HepG2 (cell line): Measurements from ENCODE around the gene CHDH. TPM values are rescaled to one million over a fixed set of nuclear protein-coding genes. Genes with fewer than 3 reads are reported as not detected.

ENCODE experiments used
- ELF1 ChIP-seq: sonication (generic); formaldehyde crosslinking; IDR thresholded peaks from 2 replicates; pipeline ENCODE4 v1.4.0; 2020; ENCODE audit warnings: missing genetic modification reagents
- ESRRA ChIP-seq: sonication (generic); formaldehyde crosslinking; IDR thresholded peaks from 2 replicates; pipeline ENCODE4 v1.5.1; 2020; ENCODE audit warnings: mild to moderate bottlenecking, low read depth, missing genetic modification reagents
- FOXJ3 ChIP-seq: sonication (generic); formaldehyde crosslinking; IDR thresholded peaks from 2 replicates; pipeline ENCODE4 v1.4.0; 2020; ENCODE audit warnings: missing genetic modification reagents, mild to moderate bottlenecking, borderline replicate concordance
- GLI4 ChIP-seq: sonication (generic); formaldehyde crosslinking; IDR thresholded peaks from 2 replicates; pipeline ENCODE4 v1.5.1; 2020; ENCODE audit warnings: missing genetic modification reagents, mild to moderate bottlenecking, moderate library complexity, borderline replicate concordance
- IKZF1 ChIP-seq: fragments of 450-650 bp; IDR thresholded peaks from 2 replicates; pipeline ENCODE4 v1.7.1; 2016
- MED13 ChIP-seq: sonication (generic); formaldehyde crosslinking; IDR thresholded peaks from 2 replicates; pipeline ENCODE4 v1.5.0; 2020; ENCODE audit warnings: missing genetic modification reagents
- RAD21 ChIP-seq: fragments of 450-650 bp; formaldehyde crosslinking; IDR thresholded peaks from 2 replicates; pipeline ENCODE4 v1.5.0; 2020; ENCODE audit warnings: mild to moderate bottlenecking
- RBFOX2 ChIP-seq: fragments of 200-400 bp; formaldehyde crosslinking; IDR thresholded peaks from 2 replicates; pipeline ENCODE4 v1.6.1; 2017; ENCODE audit warnings: low read depth, mild to moderate bottlenecking, low read length
- SCMH1 ChIP-seq: sonication (generic); formaldehyde crosslinking; IDR thresholded peaks from 2 replicates; pipeline ENCODE4 v1.9.0; 2021; ENCODE audit warnings: missing genetic modification reagents, mild to moderate bottlenecking, borderline replicate concordance
- XRCC5 ChIP-seq: fragments of 200-400 bp; formaldehyde crosslinking; optimal IDR thresholded peaks from 2 replicates; pipeline ENCODE3; 2017; ENCODE audit warnings: mild to moderate bottlenecking, low read length
- YEATS2 ChIP-seq: sonication (generic); formaldehyde crosslinking; IDR thresholded peaks from 2 replicates; pipeline ENCODE4 v1.4.0; 2020; ENCODE audit warnings: missing genetic modification reagents, borderline replicate concordance
- ZBTB1 ChIP-seq: sonication (generic); formaldehyde crosslinking; IDR thresholded peaks from 2 replicates; pipeline ENCODE4 v1.4.0; 2020; ENCODE audit warnings: missing genetic modification reagents, borderline replicate concordance
- ZBTB7B ChIP-seq: sonication (generic); formaldehyde crosslinking; IDR thresholded peaks from 2 replicates; pipeline ENCODE4 v1.4.0; 2020; ENCODE audit warnings: missing genetic modification reagents
- ZFAT ChIP-seq: sonication (generic); formaldehyde crosslinking; conservative IDR thresholded peaks from 2 replicates; pipeline ENCODE4 v1.8.1; 2023; ENCODE audit warnings: missing genetic modification reagents, inconsistent platforms
- ZNF205 ChIP-seq: IDR thresholded peaks from 2 replicates; pipeline ENCODE4 v1.6.1; 2018; ENCODE audit warnings: missing biosample characterization, missing genetic modification reagents
- ZNF451 ChIP-seq: sonication (generic); formaldehyde crosslinking; IDR thresholded peaks from 2 replicates; pipeline ENCODE4 v1.5.0; 2020; ENCODE audit warnings: mild to moderate bottlenecking, missing genetic modification reagents
- ZNF468 ChIP-seq: sonication (generic); formaldehyde crosslinking; IDR thresholded peaks from 2 replicates; pipeline ENCODE4 v1.8.0; 2022; ENCODE audit warnings: mild to moderate bottlenecking, moderate library complexity, missing genetic modification reagents
- ZNF543 ChIP-seq: sonication (generic); formaldehyde crosslinking; IDR thresholded peaks from 2 replicates; pipeline ENCODE4 v1.4.0; 2020; ENCODE audit warnings: mild to moderate bottlenecking, missing genetic modification reagents
- ZNF570 ChIP-seq: sonication (generic); formaldehyde crosslinking; IDR thresholded peaks from 2 replicates; pipeline ENCODE4 v1.4.0; 2020; ENCODE audit warnings: mild to moderate bottlenecking, missing genetic modification reagents, borderline replicate concordance
- ZNF768 ChIP-seq: sonication (generic); formaldehyde crosslinking; IDR thresholded peaks from 2 replicates; pipeline ENCODE4 v1.4.0; 2020; ENCODE audit warnings: missing genetic modification reagents
- polyA plus RNA-seq, 8 experiments: library from polyadenylated mRNA; depleted of rRNA in 3 of 8; stranded (reverse) in 7 of 8; unstranded in 1 of 8; fragments of >200 nt; fragmentation: Illumina TruSeq in 4 of 8; extraction: Trizol in 4 of 8; gene quantifications; 2 replicates each; pipeline versions ENCODE4 v1.2.1 to v1.2.3, GENCODE V29; 2011 to 2016; ENCODE audit warnings: low read depth in 4 of 8, missing spikeins in 1 of 8, mixed read lengths in 1 of 8; ENCODE audit not compliant: insufficient read depth in 1 of 8
- total RNA-seq, 5 experiments: library from RNA; depleted of rRNA; stranded (reverse); fragments of >200 nt; fragmentation: Illumina TruSeq; extraction: Trizol; gene quantifications; 2 replicates each; pipeline ENCODE4 v1.2.3, GENCODE V29; 2016; ENCODE audit warnings: low read depth in 1 of 5
- TF ChIP-seq, protein P1 (sequence below): IDR thresholded peaks from 2 replicates; pipeline ENCODE4 v1.6.1; 2012; ENCODE audit warnings: low read length, improper control_type of control experiment
- TF ChIP-seq, protein P2 (sequence below): IDR thresholded peaks from 2 replicates; pipeline ENCODE4 v1.6.1; 2016; ENCODE audit warnings: missing compliant biosample characterization, missing genetic modification reagents, borderline replicate concordance
- TF ChIP-seq, protein P3 (sequence below): sonication (generic); formaldehyde crosslinking; IDR thresholded peaks from 2 replicates; pipeline ENCODE4 v1.4.0; 2020; ENCODE audit warnings: mild to moderate bottlenecking, missing genetic modification reagents
- TF ChIP-seq, protein P4 (sequence below): sonication (generic); formaldehyde crosslinking; IDR thresholded peaks from 2 replicates; pipeline ENCODE4 v1.8.1; 2023; ENCODE audit warnings: missing genetic modification reagents, inconsistent platforms, borderline replicate concordance
- TF ChIP-seq, protein P5 (sequence below): IDR thresholded peaks from 2 replicates; pipeline ENCODE4 v1.6.1; 2016; ENCODE audit warnings: mild to moderate bottlenecking, missing biosample characterization, missing genetic modification reagents

Gene CHDH
- total and polyA plus RNA-seq, 2 of the 13 experiments (the other 11 are each of a cell fraction or from before 2014, with no cell fraction given) = 28.1 to 48.9 TPM

DNA sequence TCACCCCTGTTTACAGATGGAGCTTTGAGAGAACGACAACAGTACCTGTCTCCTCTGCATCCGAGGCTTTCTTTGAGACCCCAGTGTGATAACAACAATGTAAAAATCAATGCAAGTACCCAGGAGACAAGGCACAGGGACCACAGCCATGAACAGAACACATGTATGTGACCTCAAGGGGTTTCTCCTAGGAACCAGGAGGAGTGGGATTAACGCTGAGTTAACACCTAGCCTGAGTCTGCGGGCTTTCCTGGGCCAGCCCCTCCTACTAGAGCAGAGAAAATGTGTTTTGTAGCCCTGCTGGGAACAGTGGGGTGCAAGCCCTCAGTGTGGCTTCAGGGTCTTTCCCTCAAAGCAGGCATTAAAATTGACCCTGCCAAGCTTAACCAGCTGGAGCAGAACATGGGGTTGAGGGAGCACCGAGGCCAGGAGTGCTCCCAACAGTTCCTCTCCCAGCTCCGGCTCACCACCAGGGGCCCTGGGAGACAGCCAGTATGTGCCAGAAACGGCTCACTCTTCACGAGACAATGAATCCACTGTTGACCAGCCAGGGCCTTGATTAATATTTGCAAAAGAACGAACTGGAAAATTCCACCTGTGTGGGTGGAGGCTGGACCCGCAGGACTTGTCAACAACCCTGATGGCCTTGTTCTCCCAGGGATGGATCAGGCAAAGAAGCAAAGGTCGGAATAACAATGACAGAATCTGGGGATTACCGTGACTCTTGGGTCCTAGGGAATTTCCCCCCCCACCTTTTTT, 3.6 kb downstream of the CHDH start (continued):
- TF ChIP-seq FOXJ3 (peak; percentile 94; the same call in 1 of the 2 replicates), IKZF1 (no peak), ZFAT (CRISPR knock-in tag) (0 out of 2 replicates have a peak, but pooled peaks have one; percentile 51), ZBTB7B (CRISPR knock-in tag) (no peak), ZNF570 (no peak), XRCC5 (peak; percentile 84), ZNF543 (CRISPR knock-in tag) (no peak), ZNF768 (no peak), YEATS2 (CRISPR knock-in tag) (no peak), MED13 (CRISPR knock-in tag) (0 out of 2 replicates have a peak, but pooled peaks have one; percentile 59), ZBTB1 (CRISPR knock-in tag) (no peak), ELF1 (CRISPR knock-in tag) (0 out of 2 replicates have a peak, but pooled peaks have one; percentile 12), ZNF451 (CRISPR knock-in tag) (no peak; the same call in 1 of the 2 replicates), SCMH1 (CRISPR knock-in tag) (no peak), ESRRA (CRISPR knock-in tag) (no peak; the same call in 1 of the 2 replicates), ZNF205 (CRISPR knock-in tag) (no peak; the same call in 1 of the 2 replicates), RBFOX2 (0 out of 2 replicates have a peak, but pooled peaks have one; percentile 15), GLI4 (CRISPR knock-in tag) (no peak), RAD21 (CRISPR knock-in tag) (peak; percentile 64), ZNF468 (CRISPR knock-in tag) (no peak)
- TF ChIP-seq, protein P1, sequence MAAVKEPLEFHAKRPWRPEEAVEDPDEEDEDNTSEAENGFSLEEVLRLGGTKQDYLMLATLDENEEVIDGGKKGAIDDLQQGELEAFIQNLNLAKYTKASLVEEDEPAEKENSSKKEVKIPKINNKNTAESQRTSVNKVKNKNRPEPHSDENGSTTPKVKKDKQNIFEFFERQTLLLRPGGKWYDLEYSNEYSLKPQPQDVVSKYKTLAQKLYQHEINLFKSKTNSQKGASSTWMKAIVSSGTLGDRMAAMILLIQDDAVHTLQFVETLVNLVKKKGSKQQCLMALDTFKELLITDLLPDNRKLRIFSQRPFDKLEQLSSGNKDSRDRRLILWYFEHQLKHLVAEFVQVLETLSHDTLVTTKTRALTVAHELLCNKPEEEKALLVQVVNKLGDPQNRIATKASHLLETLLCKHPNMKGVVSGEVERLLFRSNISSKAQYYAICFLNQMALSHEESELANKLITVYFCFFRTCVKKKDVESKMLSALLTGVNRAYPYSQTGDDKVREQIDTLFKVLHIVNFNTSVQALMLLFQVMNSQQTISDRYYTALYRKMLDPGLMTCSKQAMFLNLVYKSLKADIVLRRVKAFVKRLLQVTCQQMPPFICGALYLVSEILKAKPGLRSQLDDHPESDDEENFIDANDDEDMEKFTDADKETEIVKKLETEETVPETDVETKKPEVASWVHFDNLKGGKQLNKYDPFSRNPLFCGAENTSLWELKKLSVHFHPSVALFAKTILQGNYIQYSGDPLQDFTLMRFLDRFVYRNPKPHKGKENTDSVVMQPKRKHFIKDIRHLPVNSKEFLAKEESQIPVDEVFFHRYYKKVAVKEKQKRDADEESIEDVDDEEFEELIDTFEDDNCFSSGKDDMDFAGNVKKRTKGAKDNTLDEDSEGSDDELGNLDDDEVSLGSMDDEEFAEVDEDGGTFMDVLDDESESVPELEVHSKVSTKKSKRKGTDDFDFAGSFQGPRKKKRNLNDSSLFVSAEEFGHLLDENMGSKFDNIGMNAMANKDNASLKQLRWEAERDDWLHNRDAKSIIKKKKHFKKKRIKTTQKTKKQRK = no peak
- TF ChIP-seq, protein P2, sequence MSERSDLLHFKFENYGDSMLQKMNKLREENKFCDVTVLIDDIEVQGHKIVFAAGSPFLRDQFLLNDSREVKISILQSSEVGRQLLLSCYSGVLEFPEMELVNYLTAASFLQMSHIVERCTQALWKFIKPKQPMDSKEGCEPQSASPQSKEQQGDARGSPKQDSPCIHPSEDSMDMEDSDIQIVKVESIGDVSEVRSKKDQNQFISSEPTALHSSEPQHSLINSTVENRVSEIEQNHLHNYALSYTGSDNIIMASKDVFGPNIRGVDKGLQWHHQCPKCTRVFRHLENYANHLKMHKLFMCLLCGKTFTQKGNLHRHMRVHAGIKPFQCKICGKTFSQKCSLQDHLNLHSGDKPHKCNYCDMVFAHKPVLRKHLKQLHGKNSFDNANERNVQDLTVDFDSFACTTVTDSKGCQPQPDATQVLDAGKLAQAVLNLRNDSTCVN (CRISPR knock-in tag) = no peak; the same call in 1 of the 2 replicates
- TF ChIP-seq, protein P3, sequence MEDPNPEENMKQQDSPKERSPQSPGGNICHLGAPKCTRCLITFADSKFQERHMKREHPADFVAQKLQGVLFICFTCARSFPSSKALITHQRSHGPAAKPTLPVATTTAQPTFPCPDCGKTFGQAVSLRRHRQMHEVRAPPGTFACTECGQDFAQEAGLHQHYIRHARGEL (CRISPR knock-in tag) = no peak
- TF ChIP-seq, protein P4, sequence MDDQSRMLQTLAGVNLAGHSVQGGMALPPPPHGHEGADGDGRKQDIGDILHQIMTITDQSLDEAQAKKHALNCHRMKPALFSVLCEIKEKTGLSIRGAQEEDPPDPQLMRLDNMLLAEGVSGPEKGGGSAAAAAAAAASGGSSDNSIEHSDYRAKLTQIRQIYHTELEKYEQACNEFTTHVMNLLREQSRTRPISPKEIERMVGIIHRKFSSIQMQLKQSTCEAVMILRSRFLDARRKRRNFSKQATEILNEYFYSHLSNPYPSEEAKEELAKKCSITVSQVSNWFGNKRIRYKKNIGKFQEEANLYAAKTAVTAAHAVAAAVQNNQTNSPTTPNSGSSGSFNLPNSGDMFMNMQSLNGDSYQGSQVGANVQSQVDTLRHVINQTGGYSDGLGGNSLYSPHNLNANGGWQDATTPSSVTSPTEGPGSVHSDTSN = no peak
- TF ChIP-seq, protein P5, sequence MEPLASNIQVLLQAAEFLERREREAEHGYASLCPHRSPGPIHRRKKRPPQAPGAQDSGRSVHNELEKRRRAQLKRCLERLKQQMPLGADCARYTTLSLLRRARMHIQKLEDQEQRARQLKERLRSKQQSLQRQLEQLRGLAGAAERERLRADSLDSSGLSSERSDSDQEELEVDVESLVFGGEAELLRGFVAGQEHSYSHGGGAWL (CRISPR knock-in tag) = no peak
